DOHH2 (cell line): Measurements from ENCODE around the gene KHDC3L.

Experiments
- H3F3A ChIP-seq: fragments of 200-600 bp; sonication (generic), shearing (Covaris generic); 2 replicates; pipeline ENCODE4 v1.6.0; 2016; ENCODE audit warnings: antibody characterized with exemption, mild to moderate bottlenecking; ENCODE audit not compliant: control insufficient read depth, insufficient read depth
- H3K27ac ChIP-seq: fragments of 200-600 bp; sonication (generic); 2 replicates; pipeline ENCODE4 v1.5.1; 2014; ENCODE audit warnings: low read depth, mild to moderate bottlenecking, low read length, moderate library complexity
- H3K27me3 ChIP-seq: fragments of 200-600 bp; sonication (generic); 2 replicates; pipeline ENCODE4 v1.6.1; 2014; ENCODE audit warnings: mild to moderate bottlenecking, low read length, mixed read lengths; ENCODE audit not compliant: control insufficient read depth
- H3K36me3 ChIP-seq: fragments of 200-600 bp; sonication (generic); 2 replicates; pipeline ENCODE4 v1.6.1; 2014; ENCODE audit warnings: mild to moderate bottlenecking, low read length, moderate library complexity, mixed read lengths; ENCODE audit not compliant: control insufficient read depth
- H3K4me1 ChIP-seq: fragments of 200-600 bp; sonication (generic); 2 replicates; pipeline ENCODE4 v1.6.1; 2014; ENCODE audit warnings: mild to moderate bottlenecking, low read length, mixed read lengths; ENCODE audit not compliant: control insufficient read depth
- H3K4me2 ChIP-seq: fragments of 200-600 bp; sonication (generic); 2 replicates; pipeline ENCODE4 v1.6.0; 2014; ENCODE audit warnings: mild to moderate bottlenecking, low read length, moderate library complexity
- H3K4me3 ChIP-seq: fragments of 200-600 bp; sonication (generic); 2 replicates; pipeline ENCODE4 v1.5.1; 2014; ENCODE audit warnings: mild to moderate bottlenecking, low read length, mixed read lengths
- H3K79me2 ChIP-seq: fragments of 200-600 bp; sonication (generic); 2 replicates; pipeline ENCODE4 v1.6.1; 2014; ENCODE audit warnings: mild to moderate bottlenecking, low read length, mixed read lengths; ENCODE audit not compliant: control insufficient read depth
- H3K9me2 ChIP-seq: fragments of 200-600 bp; sonication (generic); replicated peaks from 2 replicates; pipeline ENCODE4 v1.6.1; 2014; ENCODE audit warnings: mild to moderate bottlenecking, low read length, mixed read lengths; ENCODE audit not compliant: control insufficient read depth
- H3K9me3 ChIP-seq: fragments of 200-600 bp; sonication (generic); 2 replicates; pipeline ENCODE4 v1.6.1; 2014; ENCODE audit warnings: antibody characterized with exemption, low read length, mixed read lengths; ENCODE audit not compliant: control insufficient read depth, insufficient read depth
- H4K20me1 ChIP-seq: fragments of 200-600 bp; sonication (generic); 2 replicates; pipeline ENCODE4 v1.6.0; 2014; ENCODE audit warnings: low read depth, mild to moderate bottlenecking, antibody characterized with exemption, low read length, moderate library complexity; ENCODE audit not compliant: control insufficient read depth, insufficient read depth
- EZH2phosphoT487 ChIP-seq: fragments of 200-600 bp; sonication (generic); IDR thresholded peaks from 2 replicates; pipeline ENCODE4 v1.6.1; 2017; ENCODE audit warnings: borderline replicate concordance, mild to moderate bottlenecking, antibody characterized with exemption, low read length, moderate library complexity, mixed read lengths
- TF ChIP-seq, protein P1 (sequence below): fragments of 200-600 bp; sonication (generic); IDR thresholded peaks from one replicate; pipeline ENCODE4 v1.5.1; 2014; ENCODE audit warnings: antibody characterized with exemption, mild to moderate bottlenecking, low read depth, low read length; ENCODE audit not compliant: poor library complexity, severe bottlenecking

The KHDC3L gene

DNA sequence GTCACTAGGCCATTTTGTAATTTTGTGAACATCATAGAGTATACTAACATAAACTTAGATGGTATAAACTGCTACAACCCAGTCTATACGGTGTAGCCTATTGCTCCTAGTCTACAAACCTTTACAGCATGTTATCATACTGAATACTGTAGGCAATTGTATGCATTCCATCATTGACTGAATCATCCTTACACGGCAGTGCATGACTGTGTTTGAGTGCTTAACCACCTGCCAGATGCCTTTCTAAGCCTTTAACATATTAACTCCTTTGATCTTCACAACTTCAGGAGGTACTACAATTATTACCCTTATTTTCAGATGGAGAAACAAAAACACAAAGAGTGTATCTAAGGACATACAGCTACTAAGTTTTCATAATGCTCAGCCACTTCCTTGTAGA lies 22.4 kb upstream of the KHDC3L start:
- H3K9me3 ChIP-seq: no peaks in the 10 kb centered on the region
- no peaks in the 10 kb centered on the region for H3K79me2 ChIP-seq
- no peaks in the 10 kb centered on the region for H3K36me3 ChIP-seq
- H3K4me2 ChIP-seq: no peak overlapping the region
- H3F3A ChIP-seq: no peaks in the 10 kb centered on the region
- no peaks in the 10 kb centered on the region for H4K20me1 ChIP-seq
- no peak for TF ChIP-seq EZH2phosphoT487
- TF ChIP-seq, protein P1, sequence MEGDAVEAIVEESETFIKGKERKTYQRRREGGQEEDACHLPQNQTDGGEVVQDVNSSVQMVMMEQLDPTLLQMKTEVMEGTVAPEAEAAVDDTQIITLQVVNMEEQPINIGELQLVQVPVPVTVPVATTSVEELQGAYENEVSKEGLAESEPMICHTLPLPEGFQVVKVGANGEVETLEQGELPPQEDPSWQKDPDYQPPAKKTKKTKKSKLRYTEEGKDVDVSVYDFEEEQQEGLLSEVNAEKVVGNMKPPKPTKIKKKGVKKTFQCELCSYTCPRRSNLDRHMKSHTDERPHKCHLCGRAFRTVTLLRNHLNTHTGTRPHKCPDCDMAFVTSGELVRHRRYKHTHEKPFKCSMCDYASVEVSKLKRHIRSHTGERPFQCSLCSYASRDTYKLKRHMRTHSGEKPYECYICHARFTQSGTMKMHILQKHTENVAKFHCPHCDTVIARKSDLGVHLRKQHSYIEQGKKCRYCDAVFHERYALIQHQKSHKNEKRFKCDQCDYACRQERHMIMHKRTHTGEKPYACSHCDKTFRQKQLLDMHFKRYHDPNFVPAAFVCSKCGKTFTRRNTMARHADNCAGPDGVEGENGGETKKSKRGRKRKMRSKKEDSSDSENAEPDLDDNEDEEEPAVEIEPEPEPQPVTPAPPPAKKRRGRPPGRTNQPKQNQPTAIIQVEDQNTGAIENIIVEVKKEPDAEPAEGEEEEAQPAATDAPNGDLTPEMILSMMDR: no peak
- peaks cover 6% of the 10 kb centered on the region for H3K4me1 ChIP-seq
- no peaks in the 10 kb centered on the region for H3K27me3 ChIP-seq
- H3K27ac ChIP-seq: no peak overlapping the region
- no peak overlapping the region for H3K4me3 ChIP-seq
- no peaks in the 10 kb centered on the region for H3K9me2 ChIP-seq

DNA sequence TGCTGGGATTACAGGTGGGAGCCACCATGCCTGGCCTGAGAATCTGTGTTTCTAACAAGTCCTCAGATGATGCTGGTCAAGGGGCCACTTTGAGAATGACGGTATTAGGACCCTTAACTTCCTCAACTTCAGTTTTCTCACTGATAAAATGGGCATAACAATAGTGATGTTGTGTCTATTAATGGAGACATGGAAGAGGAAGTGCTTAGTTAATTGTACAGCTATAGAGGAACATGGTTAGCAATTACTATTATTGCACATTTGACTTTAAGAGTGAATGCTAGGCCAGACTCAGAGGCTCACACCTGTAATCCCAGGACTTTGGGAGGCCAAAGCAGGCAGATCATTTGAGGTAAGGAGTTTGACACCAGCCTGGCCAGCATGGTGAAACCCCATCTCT lies 21.1 kb upstream of the KHDC3L start:
- no peaks in the 10 kb centered on the region for H3K36me3 ChIP-seq
- no peak overlapping the region for H3K4me2 ChIP-seq

DNA sequence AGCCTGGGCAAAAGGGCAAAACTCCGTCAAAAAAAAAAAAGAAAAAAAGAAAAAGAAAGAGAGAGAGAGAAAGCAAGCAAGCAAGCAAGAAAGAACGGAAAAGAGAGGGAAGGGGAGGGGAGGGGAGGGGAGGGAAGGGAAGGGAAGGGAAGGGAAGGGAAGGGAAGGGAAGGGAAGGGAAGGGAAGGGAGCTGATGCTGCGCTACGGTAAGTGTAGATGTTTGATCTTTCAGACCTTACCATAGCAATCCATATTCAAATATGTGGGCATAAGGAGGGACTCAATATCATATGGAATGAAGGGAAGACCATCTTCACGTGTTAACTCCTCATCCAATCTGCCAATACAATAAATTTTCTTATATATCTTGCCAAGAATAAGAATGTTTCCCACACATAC lies 20.3 kb upstream of the KHDC3L start:
- Histone ChIP-seq H3K9me3 (no peaks in the 10 kb centered on the region), H3K36me3 (no peaks in the 10 kb centered on the region), H3K79me2 (no peaks in the 10 kb centered on the region), H3K27ac (no peak overlapping the region), H3K4me1 (peaks cover 6% of the 10 kb centered on the region), H3F3A (no peaks in the 10 kb centered on the region), H3K4me2 (no peak overlapping the region), H3K9me2 (no peaks in the 10 kb centered on the region), H3K27me3 (peaks cover 6% of the 10 kb centered on the region), H3K4me3 (no peak overlapping the region), H4K20me1 (no peaks in the 10 kb centered on the region)
- TF ChIP-seq, protein P1: no peak
- TF ChIP-seq EZH2phosphoT487: no peak

More for the DNA sequence above, 21.1 kb upstream of the KHDC3L start:
- no peak overlapping the region for H3K27ac ChIP-seq
- no peaks in the 10 kb centered on the region for H3K27me3 ChIP-seq
- no peaks in the 10 kb centered on the region for H3K9me3 ChIP-seq
- no peaks in the 10 kb centered on the region for H3K9me2 ChIP-seq
- TF ChIP-seq, protein P1: no peak
- TF ChIP-seq EZH2phosphoT487: no peak
- no peaks in the 10 kb centered on the region for H3F3A ChIP-seq
- peaks cover 6% of the 10 kb centered on the region for H3K4me1 ChIP-seq
- no peak overlapping the region for H3K4me3 ChIP-seq
- H4K20me1 ChIP-seq: no peaks in the 10 kb centered on the region
- no peaks in the 10 kb centered on the region for H3K79me2 ChIP-seq

DNA sequence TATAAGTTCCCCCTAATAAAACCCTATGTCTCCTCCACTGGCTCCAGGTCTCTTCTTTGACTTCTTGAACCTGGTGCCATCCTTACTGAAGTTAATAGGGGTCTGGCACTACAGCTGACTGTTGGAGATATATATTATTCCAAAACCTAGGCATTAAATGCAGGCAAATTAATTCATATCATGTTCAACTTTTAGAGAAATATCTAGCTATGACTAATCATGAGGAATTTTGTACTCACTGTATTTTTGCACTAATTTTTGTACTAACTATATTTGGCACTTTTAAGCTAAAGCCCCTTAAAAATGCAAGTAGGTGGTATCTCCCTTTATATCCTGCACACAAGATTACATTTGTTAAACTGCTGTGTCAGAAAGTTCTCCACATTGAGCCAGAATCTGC lies 19.3 kb upstream of the KHDC3L start:
- H3K9me3 ChIP-seq: no peaks in the 10 kb centered on the region
- no peaks in the 10 kb centered on the region for H3K36me3 ChIP-seq
- H3K27me3 ChIP-seq: peaks cover 8% of the 10 kb centered on the region
- TF ChIP-seq EZH2phosphoT487: no peak
- TF ChIP-seq, protein P1: no peak
- no peaks in the 10 kb centered on the region for H3K9me2 ChIP-seq
- H3F3A ChIP-seq: no peaks in the 10 kb centered on the region
- H3K4me1 ChIP-seq: peaks cover 6% of the 10 kb centered on the region
- no peaks in the 10 kb centered on the region for H4K20me1 ChIP-seq
- no peak overlapping the region for H3K4me2 ChIP-seq
- no peaks in the 10 kb centered on the region for H3K79me2 ChIP-seq
- no peak overlapping the region for H3K27ac ChIP-seq
- no peak overlapping the region for H3K4me3 ChIP-seq
